Mesothelial cell of epicardium (in vitro differentiated cells): Measurements from ENCODE around the gene RCN1. TPM values are rescaled to one million over a fixed set of nuclear protein-coding genes. Genes with fewer than 3 reads are reported as not detected.
"Not testable (repeated sequence)": the region's sequence is repeated elsewhere in the genome, so short reads cannot be mapped to it uniquely, and the experiment has no call there.

Source experiments
- DNase-seq, 2 experiments: peaks; one replicate each; pipeline ENCODE4 v3.0.0; 2021; ENCODE audit warnings: low spot score in 2 of 2; ENCODE audit not compliant: unreplicated experiment in 2 of 2
- H3K27ac Mint-ChIP-seq: 2 replicates; pipeline ENCODE4 v1.8.0; 2021; ENCODE audit warnings: mixed read lengths
- H3K27me3 Mint-ChIP-seq: 2 replicates; pipeline ENCODE4 v1.8.0; 2021; ENCODE audit warnings: low read depth, mixed read lengths
- H3K36me3 Mint-ChIP-seq: 2 replicates; pipeline ENCODE4 v1.8.0; 2021; ENCODE audit warnings: mixed read lengths
- H3K4me1 Mint-ChIP-seq: 2 replicates; pipeline ENCODE4 v1.8.0; 2021; ENCODE audit warnings: mixed read lengths
- H3K4me3 Mint-ChIP-seq: 2 replicates; pipeline ENCODE4 v1.8.0; 2021; ENCODE audit warnings: mild to moderate bottlenecking, moderate library complexity, mixed read lengths
- H3K9me3 Mint-ChIP-seq: 2 replicates; pipeline ENCODE4 v1.8.0; 2021; ENCODE audit warnings: mixed read lengths
- CTCF ChIP-seq: fragments of 200-600 bp; sonication (generic); IDR thresholded peaks from one replicate; pipeline ENCODE4 v1.5.0; 2021; ENCODE audit warnings: antibody characterized with exemption; ENCODE audit not compliant: unreplicated experiment
- total RNA-seq: library from RNA; stranded (reverse); gene quantifications from 3 replicates; pipeline ENCODE4 v1.2.1, GENCODE V29; 2021

RCN1 gene
- total RNA-seq, 1 donor from 2014 or later, result 183 TPM

GRCh38 chr11:32062540-32062939, 28.3 kb upstream of the RCN1 start:
- DNase-seq, result no peak
- no peaks in the 10 kb centered on the region for H3K9me3 Mint-ChIP-seq
- H3K27me3 Mint-ChIP-seq, result peaks cover 34% of the 10 kb centered on the region
- H3K4me3 Mint-ChIP-seq, result no peak overlapping the region
- no peak overlapping the region for H3K27ac Mint-ChIP-seq
- no peak for TF ChIP-seq CTCF
- peaks cover 4% of the 10 kb centered on the region for H3K4me1 Mint-ChIP-seq
- no peaks in the 10 kb centered on the region for H3K36me3 Mint-ChIP-seq

GRCh38 chr11:32063031-32063430, 27.8 kb upstream of the RCN1 start:
- peaks cover 29% of the 10 kb centered on the region for H3K27me3 Mint-ChIP-seq
- H3K27ac Mint-ChIP-seq, DNase-seq, H3K9me3 Mint-ChIP-seq, H3K4me1 Mint-ChIP-seq, H3K36me3 Mint-ChIP-seq, H3K4me3 Mint-ChIP-seq: not testable (repeated sequence)

- no peak for TF ChIP-seq CTCF
- Mint-ChIP-seq H3K4me1 (peaks cover 30% of the 10 kb centered on the region), H3K9me3 (no peaks in the 10 kb centered on the region), H3K36me3 (no peaks in the 10 kb centered on the region), H3K27me3 (peaks cover 27% of the 10 kb centered on the region), H3K4me3 (no peak overlapping the region), H3K27ac (no peak overlapping the region)
- DNase-seq, result no peak
Measured at GRCh38 chr11:32065865-32066629, 24.8 kb upstream of the RCN1 start.

- peaks cover 52% of the 10 kb centered on the region for H3K4me1 Mint-ChIP-seq
- no peaks in the 10 kb centered on the region for H3K9me3 Mint-ChIP-seq
- no peaks in the 10 kb centered on the region for H3K36me3 Mint-ChIP-seq
- H3K27ac Mint-ChIP-seq, result no peak overlapping the region
- peaks cover 18% of the 10 kb centered on the region for H3K27me3 Mint-ChIP-seq
- no peak for DNase-seq
- H3K4me3 Mint-ChIP-seq, result no peak overlapping the region
- TF ChIP-seq CTCF, result no peak
Measured at GRCh38 chr11:32068134-32068870, 22.6 kb upstream of the RCN1 start.

- peak overlapping the region; percentile 21 for H3K27ac Mint-ChIP-seq
Measured at GRCh38 chr11:32069361-32070058, 21.4 kb upstream of the RCN1 start.

More at GRCh38 chr11:32069361-32070058, 21.4 kb upstream of the RCN1 start:
- no peaks in the 10 kb centered on the region for H3K9me3 Mint-ChIP-seq
- DNase-seq, result no peak
- H3K27me3 Mint-ChIP-seq, result peaks cover 15% of the 10 kb centered on the region
- H3K4me1 Mint-ChIP-seq, result peaks cover 61% of the 10 kb centered on the region
- H3K36me3 Mint-ChIP-seq, result no peaks in the 10 kb centered on the region
- TF ChIP-seq CTCF, result no peak
- H3K4me3 Mint-ChIP-seq, result no peak overlapping the region
